ENCODE measurements around the gene PRDM15. TPM values are rescaled to one million over a fixed set of nuclear protein-coding genes. Genes with fewer than 3 reads are reported as not detected.

PRDM15 gene
- polyA plus RNA-seq, 4 donors, result 3.6 to 5.1 (median 4.3) TPM

DNA sequence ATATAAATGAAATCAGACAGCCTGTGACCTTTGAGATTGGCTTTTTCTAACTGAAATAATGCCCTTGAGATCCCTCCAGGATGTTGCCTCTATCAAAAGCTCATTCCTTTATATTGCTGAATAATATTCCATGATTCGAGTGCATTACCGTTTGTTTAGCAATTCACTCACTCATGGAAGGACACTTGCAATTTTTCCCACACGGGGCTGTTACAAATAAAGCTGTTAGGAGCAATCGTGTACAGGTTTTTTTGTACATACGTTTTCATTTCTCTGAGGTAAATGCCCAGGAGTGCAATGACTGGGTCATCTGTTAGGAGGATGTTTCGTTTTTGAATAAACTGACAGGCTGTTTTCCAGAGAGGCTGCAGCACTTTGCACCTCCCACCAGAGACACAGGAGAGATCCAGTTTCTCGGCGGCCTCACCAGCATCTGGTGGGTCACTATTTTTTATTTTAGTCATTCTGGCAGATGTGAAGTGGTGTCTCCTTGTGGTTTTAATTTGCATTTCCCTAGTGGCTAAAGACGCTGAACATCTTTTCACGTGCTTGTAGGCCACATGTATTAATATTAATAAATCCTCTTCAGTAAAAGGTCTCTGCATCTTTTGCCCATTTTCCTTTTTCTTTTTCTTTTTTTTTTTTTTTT is 11.0 kb downstream of the PRDM15 start:
- H3K4me3 ChIP-seq (ENCODE audit: low read depth in 1 of 3, low read length in 3 of 3), result no peak overlapping the region
- H3K27ac ChIP-seq (ENCODE audit: low read depth in 1 of 3, low read length in 2 of 3), result no peak overlapping the region
- H3K9me3 ChIP-seq (ENCODE audit: control insufficient read depth in 2 of 2, insufficient read depth in 1 of 2, low read depth in 1 of 2, low read length in 1 of 2), result no peaks in the 10 kb centered on the region
- peaks cover 0 to 17% (median 0%) of the 10 kb centered on the region in 3 donors for H3K36me3 ChIP-seq (ENCODE audit: control insufficient read depth in 3 of 3, insufficient read depth in 2 of 3, low read depth in 1 of 3, low read length in 3 of 3)
- no peaks in the 10 kb centered on the region for H3K27me3 ChIP-seq (ENCODE audit: control insufficient read depth in 3 of 3, insufficient read depth in 3 of 3, low read length in 3 of 3)
- 63 to 78% (median 75%) methylated on average over 10 of the region's 10 CpGs for whole genome bisulfite sequencing, 3 donors
- H3K4me1 ChIP-seq (ENCODE audit: control insufficient read depth in 3 of 3, insufficient read depth in 2 of 3, low read depth in 1 of 3, low read length in 2 of 3), result peaks cover 0 to 7% (median 2%) of the 10 kb centered on the region in 3 donors
- DNase-seq (no peak), FAIRE-seq (no peak)

DNA sequence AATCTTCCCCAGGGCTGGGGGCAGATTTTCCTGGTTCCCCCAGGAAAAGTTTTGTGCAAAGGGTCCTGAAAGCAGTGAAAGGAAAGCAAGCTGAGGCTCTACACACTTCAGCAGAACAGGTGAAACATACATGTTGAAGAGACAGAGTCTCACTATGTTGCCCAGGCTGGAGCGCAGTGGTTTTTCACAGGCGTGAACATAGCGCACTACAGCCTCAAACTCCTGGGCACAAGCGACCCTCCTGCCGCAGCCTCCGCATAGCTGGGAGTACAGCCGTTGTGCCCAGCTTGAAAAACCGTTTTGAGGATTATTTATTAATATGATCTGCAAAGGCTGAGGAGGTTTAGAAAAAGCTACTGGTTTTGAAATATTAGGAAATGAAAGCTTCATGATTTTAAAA is 11.8 kb downstream of the PRDM15 start:
- Histone ChIP-seq H3K4me3 (ENCODE audit: low read depth in 1 of 3, low read length in 3 of 3) (no peak overlapping the region), H3K4me1 (ENCODE audit: control insufficient read depth in 3 of 3, insufficient read depth in 2 of 3, low read depth in 1 of 3, low read length in 2 of 3) (peaks cover 0 to 7% (median 2%) of the 10 kb centered on the region in 3 donors), H3K36me3 (ENCODE audit: control insufficient read depth in 3 of 3, insufficient read depth in 2 of 3, low read depth in 1 of 3, low read length in 3 of 3) (peaks cover 0 to 14% (median 0%) of the 10 kb centered on the region in 3 donors), H3K27me3 (ENCODE audit: control insufficient read depth in 3 of 3, insufficient read depth in 3 of 3, low read length in 3 of 3) (no peaks in the 10 kb centered on the region), H3K9me3 (ENCODE audit: control insufficient read depth in 2 of 2, insufficient read depth in 1 of 2, low read depth in 1 of 2, low read length in 1 of 2) (no peaks in the 10 kb centered on the region), H3K27ac (ENCODE audit: low read depth in 1 of 3, low read length in 2 of 3) (no peak overlapping the region)
- whole genome bisulfite sequencing, 3 donors, result 94 to 95% (median 95%) methylated on average over 8 of the region's 8 CpGs
- FAIRE-seq, result no peak
- DNase-seq, result no peak

- FAIRE-seq (no peak), DNase-seq (peak; percentile 15 to 22)
- Histone ChIP-seq H3K27ac (ENCODE audit: low read depth in 1 of 3, low read length in 2 of 3) (no peak overlapping the region), H3K4me1 (ENCODE audit: control insufficient read depth in 3 of 3, insufficient read depth in 2 of 3, low read depth in 1 of 3, low read length in 2 of 3) (peaks cover 0 to 7% (median 2%) of the 10 kb centered on the region in 3 donors), H3K27me3 (ENCODE audit: control insufficient read depth in 3 of 3, insufficient read depth in 3 of 3, low read length in 3 of 3) (no peaks in the 10 kb centered on the region), H3K4me3 (ENCODE audit: low read depth in 1 of 3, low read length in 3 of 3) (no peak overlapping the region), H3K36me3 (ENCODE audit: control insufficient read depth in 3 of 3, insufficient read depth in 2 of 3, low read depth in 1 of 3, low read length in 3 of 3) (peaks cover 0 to 11% (median 0%) of the 10 kb centered on the region in 3 donors), H3K9me3 (ENCODE audit: control insufficient read depth in 2 of 2, insufficient read depth in 1 of 2, low read depth in 1 of 2, low read length in 1 of 2) (no peaks in the 10 kb centered on the region)
- WGBS, 3 donors, result 42 to 73% (median 57%) methylated on average over 11 of the region's 11 CpGs
Observed at GRCh38 chr21:41866274-41866809, 12.8 kb downstream of the PRDM15 start.

GRCh38 chr21:41865002-41865777 is 14.0 kb downstream of the PRDM15 start:
- H3K4me3 ChIP-seq (ENCODE audit: low read depth in 1 of 3, low read length in 3 of 3), result no peak overlapping the region
- FAIRE-seq (no peak), DNase-seq (no peak)
- H3K27ac ChIP-seq (ENCODE audit: low read depth in 1 of 3, low read length in 2 of 3), result peak overlapping the region in 1 of 3 donors; percentile 51
- peaks cover 0 to 7% (median 2%) of the 10 kb centered on the region in 3 donors for H3K4me1 ChIP-seq (ENCODE audit: control insufficient read depth in 3 of 3, insufficient read depth in 2 of 3, low read depth in 1 of 3, low read length in 2 of 3)
- peaks cover 0 to 7% (median 0%) of the 10 kb centered on the region in 3 donors for H3K36me3 ChIP-seq (ENCODE audit: control insufficient read depth in 3 of 3, insufficient read depth in 2 of 3, low read depth in 1 of 3, low read length in 3 of 3)
- H3K27me3 ChIP-seq (ENCODE audit: control insufficient read depth in 3 of 3, insufficient read depth in 3 of 3, low read length in 3 of 3), result no peaks in the 10 kb centered on the region
- no peaks in the 10 kb centered on the region for H3K9me3 ChIP-seq (ENCODE audit: control insufficient read depth in 2 of 2, insufficient read depth in 1 of 2, low read depth in 1 of 2, low read length in 1 of 2)
- WGBS, 3 donors, result 63 to 77% (median 68%) methylated on average over 14 to 15 of the region's 15 CpGs

GRCh38 chr21:41864311-41865001 is 14.7 kb downstream of the PRDM15 start:
- H3K9me3 ChIP-seq (ENCODE audit: control insufficient read depth in 2 of 2, insufficient read depth in 1 of 2, low read depth in 1 of 2, low read length in 1 of 2), result no peaks in the 10 kb centered on the region
- DNase-seq, result no peak
- peak overlapping the region in 1 of 3 donors; percentile 6 for H3K27ac ChIP-seq (ENCODE audit: low read depth in 1 of 3, low read length in 2 of 3)
- H3K4me3 ChIP-seq (ENCODE audit: low read depth in 1 of 3, low read length in 3 of 3), result no peak overlapping the region
- FAIRE-seq, result no peak
- peaks cover 0 to 7% (median 2%) of the 10 kb centered on the region in 3 donors for H3K4me1 ChIP-seq (ENCODE audit: control insufficient read depth in 3 of 3, insufficient read depth in 2 of 3, low read depth in 1 of 3, low read length in 2 of 3)
- 93 to 99% (median 96%) methylated on average over 10 of the region's 10 CpGs for WGBS, 3 donors
- peaks cover 0 to 10% (median 0%) of the 10 kb centered on the region in 3 donors for H3K36me3 ChIP-seq (ENCODE audit: control insufficient read depth in 3 of 3, insufficient read depth in 2 of 3, low read depth in 1 of 3, low read length in 3 of 3)
- no peaks in the 10 kb centered on the region for H3K27me3 ChIP-seq (ENCODE audit: control insufficient read depth in 3 of 3, insufficient read depth in 3 of 3, low read length in 3 of 3)

GRCh38 chr21:41863439-41863740 is 15.8 kb downstream of the PRDM15 start:
- H3K9me3 ChIP-seq (ENCODE audit: control insufficient read depth in 2 of 2, insufficient read depth in 1 of 2, low read depth in 1 of 2, low read length in 1 of 2), result no peaks in the 10 kb centered on the region
- no peak for FAIRE-seq
- H3K36me3 ChIP-seq (ENCODE audit: control insufficient read depth in 3 of 3, insufficient read depth in 2 of 3, low read depth in 1 of 3, low read length in 3 of 3), result peaks cover 0 to 21% (median 0%) of the 10 kb centered on the region in 3 donors
- H3K27me3 ChIP-seq (ENCODE audit: control insufficient read depth in 3 of 3, insufficient read depth in 3 of 3, low read length in 3 of 3), result no peaks in the 10 kb centered on the region
- peaks cover 0 to 7% (median 2%) of the 10 kb centered on the region in 3 donors for H3K4me1 ChIP-seq (ENCODE audit: control insufficient read depth in 3 of 3, insufficient read depth in 2 of 3, low read depth in 1 of 3, low read length in 2 of 3)
- no peak overlapping the region for H3K4me3 ChIP-seq (ENCODE audit: low read depth in 1 of 3, low read length in 3 of 3)
- 82 to 93% (median 86%) methylated on average over 4 of the region's 4 CpGs for WGBS, 3 donors
- DNase-seq, result no peak
- H3K27ac ChIP-seq (ENCODE audit: low read depth in 1 of 3, low read length in 2 of 3), result no peak overlapping the region

DNA sequence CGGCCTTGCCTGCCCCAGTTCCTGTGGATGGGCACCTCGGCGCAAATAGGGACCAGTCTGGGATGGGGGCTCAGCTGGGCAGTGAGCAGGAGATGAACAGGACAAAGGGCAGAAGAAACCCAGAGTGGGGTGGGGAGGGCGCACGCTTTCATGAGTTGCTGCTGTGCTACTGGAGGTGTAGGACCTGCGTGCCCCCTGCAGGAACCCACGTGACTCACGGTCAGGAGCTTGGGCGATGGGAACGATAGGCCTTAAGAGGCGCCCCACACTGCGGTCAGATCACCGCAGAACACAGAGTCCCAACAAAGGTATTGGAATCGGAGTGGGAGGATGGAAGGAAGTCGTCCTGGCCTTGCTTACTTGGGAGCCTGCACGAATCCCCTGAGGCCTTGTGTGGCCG is 17.2 kb downstream of the PRDM15 start:
- peaks cover 0 to 7% (median 2%) of the 10 kb centered on the region in 3 donors for H3K4me1 ChIP-seq (ENCODE audit: control insufficient read depth in 3 of 3, insufficient read depth in 2 of 3, low read depth in 1 of 3, low read length in 2 of 3)
- H3K27ac ChIP-seq (ENCODE audit: low read depth in 1 of 3, low read length in 2 of 3), result no peak overlapping the region
- no peak overlapping the region for H3K4me3 ChIP-seq (ENCODE audit: low read depth in 1 of 3, low read length in 3 of 3)
- peaks cover 0 to 33% (median 0%) of the 10 kb centered on the region in 3 donors for H3K36me3 ChIP-seq (ENCODE audit: control insufficient read depth in 3 of 3, insufficient read depth in 2 of 3, low read depth in 1 of 3, low read length in 3 of 3)
- no peak for FAIRE-seq
- WGBS, 3 donors, result 91 to 96% (median 91%) methylated on average over 17 of the region's 17 CpGs
- no peaks in the 10 kb centered on the region for H3K27me3 ChIP-seq (ENCODE audit: control insufficient read depth in 3 of 3, insufficient read depth in 3 of 3, low read length in 3 of 3)
- DNase-seq, result no peak
- no peaks in the 10 kb centered on the region for H3K9me3 ChIP-seq (ENCODE audit: control insufficient read depth in 2 of 2, insufficient read depth in 1 of 2, low read depth in 1 of 2, low read length in 1 of 2)

DNA sequence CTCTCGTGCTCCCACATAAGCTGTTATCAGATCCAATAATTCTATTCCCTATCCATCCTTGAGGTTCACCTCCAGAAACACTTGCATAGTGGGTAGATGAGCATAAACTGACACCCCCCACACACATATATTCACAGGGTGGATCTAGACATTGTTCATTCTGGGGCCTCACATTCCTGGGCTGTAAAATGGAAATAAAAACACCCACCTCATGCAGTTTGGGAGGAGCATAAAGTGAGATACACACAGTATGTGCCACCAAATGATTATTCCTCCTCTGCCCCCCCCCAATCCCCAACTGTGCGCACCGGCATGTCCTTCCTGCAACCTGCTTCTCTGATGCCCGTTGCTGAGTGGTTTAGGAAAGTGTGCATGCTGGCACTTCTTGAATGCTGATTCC is 17.9 kb downstream of the PRDM15 start:
- H3K27ac ChIP-seq (ENCODE audit: low read depth in 1 of 3, low read length in 2 of 3), result no peak overlapping the region
- 89 to 93% (median 90%) methylated on average over 4 of the region's 4 CpGs for WGBS, 3 donors
- no peaks in the 10 kb centered on the region for H3K9me3 ChIP-seq (ENCODE audit: control insufficient read depth in 2 of 2, insufficient read depth in 1 of 2, low read depth in 1 of 2, low read length in 1 of 2)
- peaks cover 0 to 40% (median 0%) of the 10 kb centered on the region in 3 donors for H3K36me3 ChIP-seq (ENCODE audit: control insufficient read depth in 3 of 3, insufficient read depth in 2 of 3, low read depth in 1 of 3, low read length in 3 of 3)
- FAIRE-seq, result no peak
- no peaks in the 10 kb centered on the region for H3K27me3 ChIP-seq (ENCODE audit: control insufficient read depth in 3 of 3, insufficient read depth in 3 of 3, low read length in 3 of 3)
- no peak overlapping the region for H3K4me3 ChIP-seq (ENCODE audit: low read depth in 1 of 3, low read length in 3 of 3)
- no peak for DNase-seq
- peaks cover 0 to 1% (median 0%) of the 10 kb centered on the region in 3 donors for H3K4me1 ChIP-seq (ENCODE audit: control insufficient read depth in 3 of 3, insufficient read depth in 2 of 3, low read depth in 1 of 3, low read length in 2 of 3)

Data from small intestine (tissue), 7 donors.